ENCODE results near the gene GALNT17.

The GALNT17 gene

DNA sequence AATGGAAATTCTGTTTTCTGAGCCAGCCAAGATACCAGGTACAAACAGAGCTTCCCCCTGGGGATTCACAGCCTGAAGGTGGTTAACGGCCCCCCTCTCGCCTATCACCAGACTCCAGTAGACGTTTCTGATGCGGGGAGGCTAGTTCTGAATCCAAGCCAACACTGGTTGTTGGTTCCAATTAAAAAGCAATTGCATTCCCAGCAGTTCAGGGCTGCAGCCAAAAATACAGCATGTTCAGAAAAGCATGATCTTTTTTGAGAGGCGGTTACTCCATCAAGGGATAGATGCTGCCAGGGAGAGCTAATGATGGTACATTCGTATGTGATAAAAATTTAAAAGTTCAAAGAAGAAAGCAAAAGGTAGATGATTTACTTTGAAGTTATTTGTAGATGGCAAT, 481.0 kb downstream of the GALNT17 start:
- TF ChIP-seq, protein P1, sequence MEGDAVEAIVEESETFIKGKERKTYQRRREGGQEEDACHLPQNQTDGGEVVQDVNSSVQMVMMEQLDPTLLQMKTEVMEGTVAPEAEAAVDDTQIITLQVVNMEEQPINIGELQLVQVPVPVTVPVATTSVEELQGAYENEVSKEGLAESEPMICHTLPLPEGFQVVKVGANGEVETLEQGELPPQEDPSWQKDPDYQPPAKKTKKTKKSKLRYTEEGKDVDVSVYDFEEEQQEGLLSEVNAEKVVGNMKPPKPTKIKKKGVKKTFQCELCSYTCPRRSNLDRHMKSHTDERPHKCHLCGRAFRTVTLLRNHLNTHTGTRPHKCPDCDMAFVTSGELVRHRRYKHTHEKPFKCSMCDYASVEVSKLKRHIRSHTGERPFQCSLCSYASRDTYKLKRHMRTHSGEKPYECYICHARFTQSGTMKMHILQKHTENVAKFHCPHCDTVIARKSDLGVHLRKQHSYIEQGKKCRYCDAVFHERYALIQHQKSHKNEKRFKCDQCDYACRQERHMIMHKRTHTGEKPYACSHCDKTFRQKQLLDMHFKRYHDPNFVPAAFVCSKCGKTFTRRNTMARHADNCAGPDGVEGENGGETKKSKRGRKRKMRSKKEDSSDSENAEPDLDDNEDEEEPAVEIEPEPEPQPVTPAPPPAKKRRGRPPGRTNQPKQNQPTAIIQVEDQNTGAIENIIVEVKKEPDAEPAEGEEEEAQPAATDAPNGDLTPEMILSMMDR (IDR thresholded peaks at IDR 0.05; ENCODE audit: insufficient read depth, low read length, missing control alignments) = no peak
- ChIA-PET POLR2A (no interaction called here), CTCF (no interaction called here)
- no peak for DNase-seq (ENCODE audit: low read depth, low spot score)
- H3K4me3 ChIP-seq (ENCODE audit: low read depth, low read length) = no peak overlapping the region

- CTCF ChIA-PET = no interaction called here
- TF ChIP-seq, protein P1 (IDR thresholded peaks at IDR 0.05; ENCODE audit: insufficient read depth, low read length, missing control alignments) = no peak
- POLR2A ChIA-PET = no interaction called here
- no peak for DNase-seq (ENCODE audit: low read depth, low spot score)
- H3K4me3 ChIP-seq (ENCODE audit: low read depth, low read length) = no peak overlapping the region
Observed at GRCh38 chr7:71613313-71613712, 481.4 kb downstream of the GALNT17 start.

DNA sequence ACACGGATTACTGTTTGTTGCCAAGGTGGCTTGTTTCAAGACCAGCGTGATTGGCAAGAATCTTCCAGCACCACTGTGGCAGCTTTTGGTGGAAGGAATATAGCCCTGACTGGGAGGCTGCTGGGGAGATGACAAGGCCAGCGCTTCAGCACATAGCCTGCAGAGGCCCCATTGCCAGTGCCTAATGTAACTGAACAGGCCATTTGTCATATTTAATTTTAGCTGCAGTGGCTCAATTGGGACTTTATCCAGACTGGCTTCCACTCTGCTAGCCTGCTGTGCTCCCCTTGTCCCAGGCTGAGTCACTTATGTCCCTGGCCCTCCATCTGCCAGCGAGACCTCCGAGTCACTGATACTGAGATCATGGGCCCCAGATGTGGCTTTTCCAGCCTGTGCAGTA, 483.1 kb downstream of the GALNT17 start:
- DNase-seq (ENCODE audit: low read depth, low spot score) = no peak
- H3K4me3 ChIP-seq (ENCODE audit: low read depth, low read length) = no peak overlapping the region
- POLR2A ChIA-PET = no interaction called here
- CTCF ChIA-PET = no interaction called here
- TF ChIP-seq, protein P1 (IDR thresholded peaks at IDR 0.05; ENCODE audit: insufficient read depth, low read length, missing control alignments) = no peak

- ChIA-PET POLR2A (no interaction called here), CTCF (interaction anchor here (1.2 kb wide), 1 partner anchor 17 kb away, joined by 4 read pairs; no protein-coding TSS in a partner anchor)
- H3K4me3 ChIP-seq (ENCODE audit: low read depth, low read length) = no peak overlapping the region
- DNase-seq (ENCODE audit: low read depth, low spot score) = no peak
- TF ChIP-seq, protein P1 (IDR thresholded peaks at IDR 0.05; ENCODE audit: insufficient read depth, low read length, missing control alignments) = no peak
Observed at GRCh38 chr7:71616217-71616616, 484.3 kb downstream of the GALNT17 start.

- TF ChIP-seq, protein P1 (IDR thresholded peaks at IDR 0.05; ENCODE audit: insufficient read depth, low read length, missing control alignments) = no peak
- DNase-seq (ENCODE audit: low read depth, low spot score) = no peak
- CTCF ChIA-PET = no interaction called here
- POLR2A ChIA-PET = no interaction called here
- no peak overlapping the region for H3K4me3 ChIP-seq (ENCODE audit: low read depth, low read length)
Observed at GRCh38 chr7:71618278-71618677, 486.3 kb downstream of the GALNT17 start.

DNA sequence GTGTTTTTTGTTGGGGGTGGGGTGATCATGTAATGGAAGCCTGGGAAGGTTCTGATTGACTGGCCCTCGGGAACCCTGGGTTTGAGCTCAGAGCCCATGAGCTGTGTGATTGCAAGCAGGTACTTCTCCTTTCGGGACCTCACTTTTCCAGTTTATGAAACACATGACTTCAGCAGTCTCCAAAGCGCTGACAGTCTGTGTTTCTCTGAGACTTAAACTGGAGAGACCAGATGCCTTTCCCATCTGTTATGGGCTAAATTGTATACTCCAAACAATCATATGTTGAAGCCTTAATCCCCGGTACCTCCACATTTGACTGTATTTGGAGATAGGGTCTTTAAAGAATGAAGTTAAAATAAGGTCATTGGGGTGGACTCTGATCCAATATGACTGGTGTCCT, 493.6 kb downstream of the GALNT17 start:
- H3K4me3 ChIP-seq (ENCODE audit: low read depth, low read length) = no peak overlapping the region
- no peak for DNase-seq (ENCODE audit: low read depth, low spot score)
- CTCF ChIA-PET = no interaction called here
- TF ChIP-seq, protein P1 (IDR thresholded peaks at IDR 0.05; ENCODE audit: insufficient read depth, low read length, missing control alignments) = no peak
- POLR2A ChIA-PET = no interaction called here
